IPS-NIHi7 (cell line): ENCODE results near the gene PDZRN4.

Source experiments
- DNase-seq: peaks from one replicate; pipeline ENCODE4 v3.0.0; 2012; ENCODE audit warnings: mixed read lengths; ENCODE audit errors: extremely low spot score

PDZRN4 gene

GRCh38 chr12:41452838-41453407 lies 264.8 kb downstream of the PDZRN4 start:
- DNase-seq = no peak

- no peak for DNase-seq
Observed at GRCh38 chr12:41453409-41453808, 265.3 kb downstream of the PDZRN4 start.

- DNase-seq = no peak
Observed at GRCh38 chr12:41459111-41459905, 271.2 kb downstream of the PDZRN4 start.

GRCh38 chr12:41459906-41460214 lies 271.7 kb downstream of the PDZRN4 start:
- no peak for DNase-seq

- no peak for DNase-seq
Observed at GRCh38 chr12:41460906-41461305, 272.8 kb downstream of the PDZRN4 start.

GRCh38 chr12:41462312-41462711 lies 274.2 kb downstream of the PDZRN4 start:
- no peak for DNase-seq

- DNase-seq = no peak
Observed at GRCh38 chr12:41465526-41465925, 277.4 kb downstream of the PDZRN4 start.

- DNase-seq = no peak
Observed at GRCh38 chr12:41466300-41466699, 278.2 kb downstream of the PDZRN4 start.

GRCh38 chr12:41466802-41467201 lies 278.7 kb downstream of the PDZRN4 start:
- DNase-seq = peak; percentile 38

GRCh38 chr12:41467591-41468325 lies 279.6 kb downstream of the PDZRN4 start:
- no peak for DNase-seq

GRCh38 chr12:41468341-41468740 lies 280.2 kb downstream of the PDZRN4 start:
- no peak for DNase-seq

- DNase-seq = no peak
Observed at GRCh38 chr12:41468756-41469155, 280.6 kb downstream of the PDZRN4 start.

GRCh38 chr12:41473441-41473840 lies 285.3 kb downstream of the PDZRN4 start:
- no peak for DNase-seq

- DNase-seq = no peak
Observed at GRCh38 chr12:41474001-41474400, 285.9 kb downstream of the PDZRN4 start.

- no peak for DNase-seq
Observed at GRCh38 chr12:41476499-41477439, 288.6 kb downstream of the PDZRN4 start.

GRCh38 chr12:41479426-41479825 lies 291.3 kb downstream of the PDZRN4 start:
- DNase-seq = no peak

GRCh38 chr12:41485203-41485602 lies 297.1 kb downstream of the PDZRN4 start:
- no peak for DNase-seq

- DNase-seq = no peak
Observed at GRCh38 chr12:41486718-41487117, 298.6 kb downstream of the PDZRN4 start.

- no peak for DNase-seq
Observed at GRCh38 chr12:41496009-41496408, 307.9 kb downstream of the PDZRN4 start.

GRCh38 chr12:41497409-41497808 lies 309.3 kb downstream of the PDZRN4 start:
- no peak for DNase-seq

- DNase-seq = no peak
Observed at GRCh38 chr12:41504976-41505375, 316.9 kb downstream of the PDZRN4 start.

- no peak for DNase-seq
Observed at GRCh38 chr12:41507286-41507685, 319.2 kb downstream of the PDZRN4 start.
